GM18517 (cell line): ENCODE measurements around the gene CAMSAP1.

Experiments used
- ATAC-seq: cut with Tn5 transposase; IDR thresholded peaks from one replicate; pipeline ENCODE4 v1.9.1; 2021; ENCODE audit warnings: mild to moderate bottlenecking, moderate library complexity; ENCODE audit not compliant: unreplicated experiment

CAMSAP1 gene

DNA sequence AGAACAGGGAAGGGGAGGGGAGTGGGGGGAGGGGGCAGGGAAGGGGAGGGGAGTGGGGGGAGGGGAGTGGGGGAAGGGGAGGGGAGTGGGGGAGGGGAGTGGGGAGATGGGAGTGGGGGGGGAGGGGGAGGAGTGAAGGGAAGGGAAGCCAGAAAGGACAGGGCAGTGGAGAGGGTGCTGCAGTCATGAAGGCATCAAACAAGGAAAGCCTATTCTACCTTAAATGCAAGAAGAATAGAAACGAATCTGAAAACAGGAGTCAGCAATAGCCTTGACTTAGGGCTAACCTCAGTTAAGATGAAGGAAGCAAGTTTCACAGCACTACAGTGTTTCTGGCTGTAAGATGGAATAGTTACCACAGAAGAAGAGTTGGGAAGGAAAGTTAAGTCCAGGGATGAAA lies 59.5 kb downstream of the CAMSAP1 start:
- ATAC-seq: no peak

DNA sequence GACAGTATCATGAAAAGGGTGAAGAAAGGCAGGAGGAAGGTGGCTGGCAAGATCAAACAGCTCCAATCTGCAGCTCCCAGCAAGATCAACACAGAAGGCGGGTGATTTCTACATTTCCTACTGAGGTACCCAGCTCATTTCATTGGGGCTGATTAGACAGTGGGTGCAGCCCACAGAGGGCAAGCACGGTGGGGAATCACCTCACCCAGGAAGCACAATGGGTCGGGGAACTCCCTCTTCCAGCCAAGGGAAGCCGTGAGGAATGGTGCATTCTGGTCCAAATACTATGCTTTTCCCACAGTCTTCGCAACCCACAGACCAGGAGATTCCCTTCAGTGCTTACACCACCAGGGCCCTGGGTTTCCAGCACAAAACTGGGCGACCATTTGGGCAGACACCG lies 66.8 kb downstream of the CAMSAP1 start:
- no peak for ATAC-seq

DNA sequence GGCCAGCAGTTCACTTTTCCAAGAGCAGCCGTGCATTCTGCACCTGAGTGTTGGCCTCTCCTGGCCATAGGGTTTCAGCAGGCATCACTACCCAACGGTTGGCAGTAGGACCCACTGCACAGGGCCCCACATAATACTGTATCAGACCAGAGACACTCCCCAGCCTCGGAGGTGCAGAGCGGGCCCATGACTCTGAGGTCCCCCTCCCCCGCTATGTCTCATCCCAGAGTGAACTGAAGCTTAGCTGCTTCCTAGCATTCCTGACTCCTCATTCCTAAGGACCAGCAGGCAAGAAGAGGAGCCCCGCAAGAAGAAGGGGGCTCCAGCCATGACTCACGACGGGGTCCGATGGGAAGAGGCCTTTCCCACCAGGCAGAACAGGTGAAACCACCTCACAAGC lies 67.2 kb downstream of the CAMSAP1 start:
- ATAC-seq: no peak

DNA sequence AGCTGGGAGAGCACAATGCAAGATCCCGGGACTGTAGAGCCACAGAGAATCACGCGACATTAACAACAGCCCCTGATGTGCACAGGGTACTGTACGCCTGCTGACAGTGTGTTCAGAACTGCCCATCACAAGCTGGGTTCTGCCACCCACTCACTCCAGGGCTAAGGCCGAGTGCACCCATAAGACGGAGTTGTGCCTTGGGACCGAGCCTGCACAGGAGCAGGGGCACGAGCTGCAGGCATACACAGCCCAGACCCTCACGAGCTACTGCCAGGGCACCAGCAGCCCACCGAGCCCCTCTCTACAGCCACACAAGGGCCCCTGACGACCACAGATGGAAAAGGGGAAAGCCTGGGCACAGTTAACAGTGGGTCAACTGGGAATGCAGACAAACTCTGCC lies 67.8 kb downstream of the CAMSAP1 start:
- no peak for ATAC-seq

DNA sequence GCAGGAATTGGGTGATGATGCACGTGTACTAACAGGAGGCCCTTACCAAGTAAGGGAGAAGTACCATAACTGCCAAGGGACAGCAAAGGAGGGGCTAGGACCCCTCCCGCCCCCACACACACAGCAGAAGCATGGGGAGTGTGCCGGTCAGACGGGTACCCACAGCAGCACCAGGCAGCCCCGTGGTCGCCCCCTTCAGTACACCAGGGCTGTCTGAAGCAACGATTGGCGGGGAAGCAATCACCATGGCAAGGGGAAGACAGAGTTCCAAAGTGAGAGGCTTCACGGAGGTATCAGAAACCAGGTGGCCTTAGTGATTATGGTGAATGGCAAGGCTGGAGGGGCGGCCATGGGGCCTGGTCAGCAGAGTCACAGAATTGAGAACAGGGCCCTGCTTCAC lies 72.2 kb downstream of the CAMSAP1 start:
- no peak for ATAC-seq

DNA sequence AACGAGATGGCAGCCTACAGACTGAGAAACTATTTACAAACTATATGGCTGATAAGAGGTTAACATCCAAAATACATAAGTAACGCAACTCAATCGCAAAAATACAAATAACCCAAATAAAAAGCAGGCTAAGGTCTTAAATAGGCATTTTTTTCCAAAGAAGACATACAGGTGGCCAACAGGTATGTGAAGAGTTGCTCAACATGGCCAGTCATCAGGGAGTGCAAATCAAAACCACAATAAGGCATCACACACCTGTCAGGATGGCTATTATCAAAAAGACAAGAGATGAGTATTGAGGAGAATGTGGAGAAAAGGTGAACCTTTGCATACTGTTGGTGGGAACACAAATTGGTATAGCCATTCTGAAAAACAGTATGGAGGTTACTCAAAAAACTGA lies 73.5 kb downstream of the CAMSAP1 start:
- ATAC-seq: no peak

DNA sequence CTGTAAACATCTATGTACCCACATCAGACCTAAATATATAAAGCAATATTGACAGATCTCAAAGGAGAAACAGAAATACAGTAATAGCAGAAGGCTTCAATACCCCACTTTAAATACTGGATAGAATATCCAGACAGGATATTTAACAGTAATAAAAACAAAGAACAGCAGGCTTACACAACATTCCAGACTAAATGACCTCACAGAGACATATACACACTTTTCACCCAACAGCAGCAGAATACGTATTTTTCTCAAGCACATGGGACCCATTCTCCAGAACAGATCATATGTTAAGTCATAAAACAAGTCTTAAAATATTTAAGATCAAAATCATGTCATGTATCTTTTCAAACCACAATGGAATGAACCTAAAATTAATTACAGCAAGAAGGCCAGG lies 76.8 kb downstream of the CAMSAP1 start:
- no peak for ATAC-seq

DNA sequence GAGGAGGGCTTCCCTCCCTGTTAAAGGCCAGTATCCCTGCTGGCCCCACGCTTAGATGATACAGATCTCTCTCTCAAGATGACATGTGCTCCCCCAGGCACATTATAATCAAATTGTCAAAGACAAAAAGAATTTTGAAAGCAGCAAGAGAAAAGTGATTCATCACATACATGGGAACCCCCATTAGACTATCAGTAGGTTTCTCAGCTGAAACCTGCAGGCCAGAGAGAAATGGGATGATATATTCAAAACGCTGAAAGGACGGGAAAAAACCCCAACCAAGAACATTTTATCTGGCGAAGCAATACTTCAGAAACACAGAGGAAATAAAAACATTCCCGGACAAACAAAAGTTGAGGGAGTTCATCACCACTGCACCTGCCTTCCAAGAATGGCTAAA lies 78.7 kb downstream of the CAMSAP1 start:
- no peak for ATAC-seq

DNA sequence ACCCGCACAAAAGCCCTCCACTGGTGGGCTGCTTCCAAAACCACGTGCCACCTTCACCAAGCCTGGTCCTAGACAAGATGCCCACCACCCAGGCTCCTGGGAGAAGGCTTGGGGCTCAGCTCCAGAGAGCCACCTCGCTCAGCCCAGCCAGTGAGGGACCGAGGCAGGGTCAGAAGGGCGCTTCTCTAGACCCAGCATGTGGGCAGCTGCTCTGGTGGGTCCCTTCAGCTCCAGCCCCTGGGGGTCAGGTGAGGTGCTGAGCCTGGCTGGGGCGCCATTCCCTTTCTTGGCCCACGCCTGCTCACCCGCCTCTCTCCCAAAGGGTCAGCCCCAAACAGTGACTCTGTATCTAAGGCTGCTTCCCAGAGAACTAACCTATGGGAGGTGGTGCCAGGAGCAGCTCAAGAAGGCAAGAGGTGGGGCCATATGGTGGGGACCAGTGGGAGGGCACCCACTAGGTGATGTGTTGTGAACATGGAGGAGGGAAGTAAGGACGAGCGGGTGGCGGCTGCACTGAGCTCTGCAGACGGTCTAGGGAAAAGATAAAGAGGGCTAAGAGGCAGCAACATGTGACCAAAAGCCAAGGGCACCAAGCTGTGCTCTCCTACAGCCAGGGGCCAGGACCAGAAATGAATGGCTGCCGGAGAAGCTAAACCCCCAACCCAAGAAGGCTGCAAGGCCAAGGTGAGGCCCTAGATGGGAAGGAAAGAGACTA lies 79.3 kb downstream of the CAMSAP1 start:
- no peak for ATAC-seq

DNA sequence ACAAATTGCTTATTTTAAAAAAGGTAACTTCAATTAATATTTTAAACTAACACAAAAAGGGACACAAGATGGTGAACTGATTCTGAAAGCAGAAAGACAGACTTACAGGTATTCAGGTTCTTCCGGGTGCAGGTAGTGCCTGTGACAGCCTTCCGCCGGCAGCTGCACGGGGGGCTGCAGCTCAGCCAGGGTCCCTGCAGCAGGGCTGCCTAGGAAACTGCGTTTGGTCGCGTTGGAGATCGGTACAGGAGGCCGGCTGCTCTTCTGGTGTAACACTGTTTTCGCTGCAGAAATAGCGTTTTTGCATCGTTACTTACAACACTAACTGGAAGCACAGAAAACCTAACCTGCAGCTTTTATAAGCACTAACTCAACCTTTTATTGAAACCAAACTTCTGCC lies 80.0 kb downstream of the CAMSAP1 start:
- no peak for ATAC-seq

DNA sequence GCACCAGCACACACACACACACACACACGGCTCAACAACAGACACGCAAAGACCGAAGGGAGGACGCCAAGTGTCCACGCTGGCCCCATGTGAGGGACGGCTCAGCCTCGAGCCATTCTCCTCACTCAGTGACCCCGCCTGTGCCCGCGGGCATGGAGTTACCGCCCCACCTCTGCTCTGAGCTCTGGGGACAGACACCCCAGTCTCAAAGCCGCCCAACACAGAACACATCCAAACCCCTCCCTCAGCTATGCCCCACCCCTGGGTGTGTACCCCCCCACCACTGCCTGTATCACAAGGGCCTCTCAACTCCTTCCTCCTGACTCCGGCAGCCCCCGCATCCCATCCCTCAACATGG lies 81.2 kb downstream of the CAMSAP1 start:
- no peak for ATAC-seq

DNA sequence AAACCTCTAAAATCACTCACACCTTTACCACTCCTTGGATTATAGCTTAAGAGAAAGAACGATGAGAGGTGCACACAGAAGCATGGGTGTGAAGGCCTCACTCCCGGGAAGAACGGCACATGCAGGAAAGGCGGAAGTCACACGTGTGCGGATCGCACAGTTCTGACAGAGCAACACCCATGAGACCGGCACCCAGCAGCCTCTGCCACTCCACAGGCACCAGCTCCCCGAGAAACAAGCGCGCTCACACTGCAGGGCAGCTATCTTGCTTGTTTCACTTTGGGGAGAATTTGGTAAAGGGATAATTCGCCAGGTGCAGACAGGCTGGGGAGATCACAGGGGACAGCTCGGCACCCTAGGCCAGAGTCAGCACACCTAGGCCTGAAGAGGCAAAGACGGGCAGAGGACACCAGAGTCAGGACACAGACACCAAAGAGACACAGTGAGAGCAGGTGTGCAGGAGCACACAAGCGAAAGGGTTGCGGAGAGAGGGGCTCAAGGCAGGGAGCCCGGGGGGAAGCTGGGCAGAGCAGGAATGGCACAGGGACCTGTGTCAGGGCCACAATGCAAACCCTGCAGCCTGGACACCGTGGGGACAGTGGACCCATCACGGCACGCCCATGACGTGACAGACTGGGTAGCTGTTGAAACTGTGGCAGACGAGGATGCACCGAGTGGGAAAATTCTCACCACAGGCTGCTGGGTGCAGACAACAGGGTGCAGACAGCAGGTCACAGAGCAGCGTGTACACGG lies 81.7 kb downstream of the CAMSAP1 start:
- no peak for ATAC-seq

DNA sequence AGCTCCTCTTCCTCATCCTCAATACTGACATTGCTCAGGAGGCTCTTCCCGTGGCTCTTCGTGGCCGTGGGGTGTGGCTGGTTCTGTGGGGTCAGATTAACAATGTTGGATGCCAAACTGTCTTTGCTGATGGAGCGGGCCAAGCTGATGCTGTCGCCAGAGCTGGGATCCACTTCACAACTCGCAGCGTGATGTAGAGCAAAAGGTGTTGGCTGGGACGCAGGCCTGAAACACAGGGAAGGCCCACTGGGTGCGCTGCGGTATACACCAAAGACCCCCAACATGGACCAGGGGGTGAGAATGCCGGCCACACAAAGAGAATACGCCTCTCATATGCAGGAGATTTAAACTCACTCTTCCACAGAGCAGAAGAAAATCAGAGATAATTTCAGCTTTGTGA lies 84.3 kb downstream of the CAMSAP1 start:
- ATAC-seq: no peak

DNA sequence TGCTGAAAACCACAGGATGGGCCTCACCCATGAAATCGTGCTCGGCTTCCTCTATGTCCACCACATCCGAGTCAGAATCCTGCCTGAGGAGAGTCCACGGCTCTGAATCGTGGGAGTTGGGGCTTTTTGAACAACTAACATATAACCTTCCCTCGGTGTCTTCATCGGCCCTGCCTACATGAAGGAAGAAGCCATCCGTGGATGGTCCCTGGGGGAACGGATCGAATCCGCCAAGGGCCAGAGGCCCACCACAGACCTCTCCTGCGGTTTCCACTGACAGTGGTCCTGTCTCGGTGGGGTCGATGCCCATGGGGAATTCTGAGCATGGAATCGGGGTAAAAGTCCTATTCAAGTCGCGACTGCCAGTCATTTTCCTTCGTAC lies 85.0 kb downstream of the CAMSAP1 start:
- ATAC-seq: no peak

DNA sequence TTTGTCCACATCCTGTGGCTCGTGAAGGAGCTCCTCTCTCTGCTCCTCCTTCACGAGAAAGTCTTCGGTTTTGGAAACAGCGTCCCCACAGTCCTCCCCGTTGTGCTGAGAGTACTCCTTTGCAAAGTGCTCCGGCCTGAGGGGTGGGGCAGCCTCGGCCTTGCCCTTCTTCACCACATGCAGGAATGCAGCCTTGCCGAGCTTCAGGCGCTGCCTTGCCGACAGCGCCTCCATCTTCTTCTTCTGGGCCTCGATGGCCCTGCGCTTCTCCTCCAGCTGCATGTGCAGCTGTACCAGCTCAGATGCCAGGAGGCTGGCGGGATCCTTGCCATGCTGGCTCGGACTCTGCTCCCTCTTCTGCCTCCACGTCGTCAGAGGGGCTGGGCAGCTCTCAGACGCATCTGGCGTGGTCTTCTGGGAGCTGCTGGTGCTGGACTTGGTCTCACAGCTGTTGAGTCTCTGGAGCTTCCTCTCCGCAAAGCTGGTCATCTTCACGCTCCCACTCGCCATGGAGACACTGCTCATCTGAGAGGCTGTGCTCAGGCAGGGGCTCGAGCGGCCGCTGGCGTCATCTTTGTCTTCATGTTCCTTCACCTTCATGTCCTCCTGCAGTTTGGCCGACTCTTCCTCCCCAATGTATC lies 85.5 kb downstream of the CAMSAP1 start:
- ATAC-seq: no peak

DNA sequence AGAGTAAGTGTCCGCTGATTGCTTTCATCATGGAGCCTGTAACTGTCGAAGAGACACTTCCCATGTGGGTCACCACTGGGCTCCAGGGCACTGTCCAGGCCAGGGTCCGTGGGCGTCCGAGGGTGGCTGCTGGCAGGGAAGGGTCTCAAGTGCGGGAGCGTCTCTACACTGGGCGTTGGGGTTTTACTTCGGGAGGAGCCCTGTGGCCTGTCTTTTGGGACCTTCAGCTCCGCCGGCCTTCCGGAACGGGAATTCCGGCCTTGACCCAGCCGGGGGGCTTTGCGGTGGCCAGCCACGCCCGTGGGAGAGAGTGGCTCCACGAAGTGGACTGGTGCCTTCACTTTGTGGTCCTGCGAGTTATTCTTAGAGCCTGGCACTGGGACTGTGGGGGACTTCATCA lies 86.2 kb downstream of the CAMSAP1 start:
- no peak for ATAC-seq

DNA sequence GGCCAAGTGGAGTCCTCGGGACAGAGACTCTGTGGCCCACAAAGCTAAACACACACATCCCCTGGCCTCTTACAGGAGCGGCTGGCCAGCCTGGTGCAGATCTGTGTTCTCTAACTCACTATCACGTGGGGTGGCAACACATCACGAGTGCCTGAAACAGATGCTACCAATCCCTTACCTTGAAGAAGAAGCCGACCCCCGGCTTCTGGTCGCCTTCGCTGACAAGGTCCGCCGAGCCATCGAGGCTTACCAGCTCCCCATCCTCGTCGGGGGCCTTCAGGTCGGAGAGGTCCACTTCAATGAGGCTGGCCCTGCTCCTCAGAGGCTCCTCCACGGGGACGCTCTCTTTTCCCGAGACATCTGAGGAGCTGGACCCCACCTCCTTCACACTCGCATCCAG lies 86.7 kb downstream of the CAMSAP1 start:
- no peak for ATAC-seq

DNA sequence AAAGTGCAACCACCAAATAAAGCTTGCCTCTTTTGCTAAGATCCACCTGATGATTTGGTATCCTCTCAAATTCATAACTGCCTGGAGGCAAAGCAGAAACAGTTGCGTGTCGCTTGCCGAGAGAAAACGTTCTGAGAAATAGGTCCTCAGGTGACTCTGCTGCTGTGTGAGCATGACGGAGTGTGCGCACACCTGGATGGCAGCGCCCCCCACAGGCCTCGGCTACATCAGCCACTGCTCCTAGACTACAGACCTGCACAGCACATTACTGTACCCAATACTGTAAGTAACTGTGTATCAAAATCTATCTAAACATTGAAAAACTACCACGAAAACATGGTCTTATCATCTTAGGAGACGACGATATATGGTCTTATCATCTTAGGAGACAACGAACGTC lies 87.4 kb downstream of the CAMSAP1 start:
- no peak for ATAC-seq

DNA sequence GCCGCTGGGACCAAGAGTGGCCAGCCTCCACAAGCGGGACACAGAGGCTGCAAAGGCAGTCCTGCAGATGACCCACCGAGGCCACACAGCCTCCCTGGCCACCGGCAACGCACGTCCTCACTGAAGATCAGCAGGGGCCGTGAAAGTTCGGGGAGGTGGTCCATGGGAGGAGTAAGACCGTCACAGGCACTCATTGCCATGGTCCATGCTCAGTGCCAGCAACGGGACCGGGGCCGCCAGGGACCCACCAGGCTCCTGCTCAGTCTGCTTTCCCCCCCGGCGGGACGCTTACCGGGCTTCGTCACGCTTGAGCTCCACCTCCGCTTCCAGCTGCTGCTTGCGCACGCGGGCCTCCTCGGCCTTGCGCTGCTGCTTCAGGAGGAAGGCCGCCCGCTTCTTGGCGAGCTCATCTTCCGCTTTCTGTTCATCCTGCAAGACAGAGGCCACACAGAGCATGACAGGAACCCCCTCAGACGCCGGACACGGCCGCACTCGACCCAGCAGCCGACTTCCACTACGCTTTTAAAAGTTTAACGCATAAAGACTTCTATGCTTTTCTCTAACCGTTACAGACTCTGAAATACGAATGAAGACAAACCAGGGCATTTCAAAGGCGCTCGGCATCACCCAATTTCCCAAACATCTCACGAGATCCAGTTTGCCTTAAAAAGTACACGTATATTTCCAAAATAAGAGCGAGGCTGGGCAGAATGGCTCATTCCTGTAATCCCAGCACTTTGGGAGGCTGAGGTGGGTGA lies 88.4 kb downstream of the CAMSAP1 start:
- ATAC-seq: no peak

DNA sequence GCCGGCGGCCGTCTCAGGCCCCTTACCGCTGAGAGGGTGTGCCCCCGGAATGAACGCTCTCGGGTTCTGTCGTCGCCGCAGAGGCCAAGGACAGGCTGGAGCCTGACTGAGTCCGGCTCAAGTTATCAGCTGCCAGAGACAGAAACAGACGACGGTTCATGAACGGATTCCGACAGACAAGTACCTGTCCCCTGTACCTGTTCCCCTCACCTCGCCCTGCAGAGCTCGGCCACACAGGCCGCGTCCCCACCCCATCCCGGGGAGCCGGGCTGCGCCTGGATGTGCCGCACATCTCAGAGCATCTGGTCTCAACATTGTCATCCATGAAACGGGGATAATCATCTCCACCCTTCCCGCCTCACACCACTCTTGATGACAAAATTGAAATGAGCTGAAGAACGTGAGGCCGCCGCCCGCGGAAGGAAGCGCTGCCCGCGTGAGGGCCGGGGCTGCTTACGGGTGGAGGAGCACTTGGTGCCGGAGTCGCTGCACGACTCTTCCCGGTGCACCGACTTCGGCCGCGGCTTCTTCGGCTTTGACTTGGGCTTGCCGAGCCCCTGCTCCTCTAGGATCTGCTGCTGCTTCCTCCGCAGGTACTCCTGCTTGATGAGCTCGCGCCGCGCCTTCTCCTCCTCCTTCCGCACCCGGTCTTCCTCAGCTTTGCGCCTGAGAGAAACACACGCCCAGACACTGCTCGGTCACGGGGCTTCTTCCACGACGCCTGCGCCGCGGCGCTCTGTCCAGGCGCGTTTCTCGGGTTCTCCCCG lies 89.2 kb downstream of the CAMSAP1 start:
- no peak for ATAC-seq

DNA sequence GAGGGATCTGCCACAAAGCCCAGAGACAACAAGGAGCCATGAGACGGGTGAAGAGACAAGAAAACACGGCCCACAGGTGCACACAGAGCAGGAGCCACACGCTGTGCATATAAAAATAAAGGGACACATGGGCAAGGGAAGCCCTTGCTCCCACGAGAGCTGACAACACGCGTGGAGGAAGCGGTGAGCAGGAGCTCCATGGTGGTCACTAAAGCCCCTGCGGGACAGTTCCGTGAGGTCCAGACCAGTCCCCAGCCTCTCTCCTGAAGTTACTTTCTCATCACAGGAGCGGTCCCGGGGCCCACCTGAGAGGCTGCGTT lies 90.7 kb downstream of the CAMSAP1 start:
- ATAC-seq: no peak
